Measurements from ENCODE around the gene STAG2. TPM values are rescaled to one million over a fixed set of nuclear protein-coding genes. Genes with fewer than 3 reads are reported as not detected.

STAG2 gene
- total RNA-seq (2021; ENCODE audit: unreplicated experiment): 66.3 TPM
- polyA plus RNA-seq (2012): 35.3 and 36.0 TPM in 2 replicates
- Bru-seq, nascent RNA: percentile 85 among the genes with signal in this experiment
- BruChase-seq, experiment 1, labeled RNA remaining after a 6-hour chase: percentile 90 among the genes with signal in this experiment
- percentile 77 among the genes with signal in this experiment for BruChase-seq, experiment 2, labeled RNA remaining after a 2-hour chase
- long read RNA-seq, full-length matches to known transcripts: 19 of 92 reads
- long read RNA-seq, partial matches to known transcripts: 36 of 92 reads
- long read RNA-seq, other reads (novel, unspliced or antisense): 37 of 92 reads

GRCh38 chrX:123961268-123962005 is at the start of gene STAG2:
Gene STAG2 (plus strand): TSS chrX:123961706. CDS start chrX:124022628, 60,922 bp downstream.
- ATAC-seq (peak; percentile 58), DNase-seq (ENCODE audit: low read depth, low spot score) (peak; percentile 73)
- H3K27ac ChIP-seq (ENCODE audit: low read depth, low read length): peak within 1 kb of the TSS; percentile 90
- H3K9ac ChIP-seq (ENCODE audit: low read length): peak within 1 kb of the TSS; percentile 95
- ChIA-PET RAD21 (ENCODE audit: low non-redundant PET in 1 of 2, low total read pairs in 2 of 2, uncharacterized antibody in 2 of 2, unreplicated experiment in 2 of 2) (no interaction called here), POLR2A (interaction anchor here (0.7 kb wide), 1 partner anchor 369 kb away, joined by 3 read pairs; no protein-coding TSS in a partner anchor), CTCF (interaction anchor here (1.0 to 1.2 kb wide), 2 partner anchors 15 kb away, joined by 4 to 5 read pairs; no protein-coding TSS in a partner anchor)
- H3K36me3 ChIP-seq (ENCODE audit: control insufficient read depth in 1 of 2, insufficient read depth in 2 of 2, low read length in 2 of 2): no peaks in the 10 kb centered on the region
- peak within 1 kb of the TSS; percentile 70 to 78 for H3K4me3 ChIP-seq (replicated peaks in 1 of 2; ENCODE audit: low read depth in 1 of 2, low read length in 2 of 2)
- H3K4me1 ChIP-seq (ENCODE audit: control insufficient read depth in 1 of 2, insufficient read depth in 2 of 2, low read length in 2 of 2): peaks cover 9 to 22% of the 10 kb centered on the region in 2 experiments
- H3K9me3 ChIP-seq (ENCODE audit: control insufficient read depth in 1 of 2, insufficient read depth in 1 of 2, low read depth in 1 of 2, low read length in 2 of 2): no peaks in the 10 kb centered on the region
- H3K27me3 ChIP-seq (ENCODE audit: insufficient read depth, low read length): no peaks in the 10 kb centered on the region
- intact Hi-C loops (cut with micrococcal nuclease): loop anchor here (5.0 kb wide), 1 partner anchor 129 kb away; no protein-coding TSS in a partner anchor
- no TSS peak for BruUV-seq (replicated peaks)
- no peaks in the 10 kb centered on the region for H3K9me2 ChIP-seq (ENCODE audit: insufficient read depth)
- H2AFZ ChIP-seq (ENCODE audit: low read depth, low read length, poor library complexity, severe bottlenecking): no peak within 1 kb of the TSS
- TF ChIP-seq CTCF (IDR thresholded peaks at IDR 0.05 in 2 of 3, conservative IDR thresholded peaks at IDR 0.05 in 1 of 3; ENCODE audit: borderline replicate concordance in 1 of 3, insufficient read depth in 1 of 3, low read depth in 2 of 3, low read length in 2 of 3) (no peak), YY1 (IDR thresholded peaks at IDR 0.05; ENCODE audit: extremely low read depth, insufficient replicate concordance, low read depth, low read length) (peak; percentile 88), POLR2AphosphoS5 (IDR thresholded peaks at IDR 0.05; ENCODE audit: low read depth, low read length) (peak; percentile 61)
- H3K4me2 ChIP-seq (ENCODE audit: low read length): peak within 1 kb of the TSS; percentile 87
- peaks cover 47% of the 10 kb centered on the region for H3K79me2 ChIP-seq (ENCODE audit: insufficient read depth, low read length)
- H4K20me1 ChIP-seq (ENCODE audit: insufficient read depth): no peaks in the 10 kb centered on the region

Measured in HCT116 (cell line).